ENCODE measurements around the gene SLC6A5.
A peak's percentile ranks its signal among the peaks of the same experiment; 100 is the strongest.

Gene SLC6A5

GRCh38 chr11:20597154-20597679 is 2.2 kb upstream of the SLC6A5 start:
- no peak for DNase-seq

- no peak for DNase-seq
Measured at GRCh38 chr11:20597680-20598484, 1.5 kb upstream of the SLC6A5 start.

- DNase-seq: no peak
Measured at GRCh38 chr11:20598492-20598891, 916 bp upstream of the SLC6A5 start.

GRCh38 chr11:20600020-20600346 is 575 bp downstream of the SLC6A5 start:
- no peak for DNase-seq

GRCh38 chr11:20600551-20600950 is 1.1 kb downstream of the SLC6A5 start:
- no peak for DNase-seq

GRCh38 chr11:20601221-20601914 is 2.0 kb downstream of the SLC6A5 start:
- DNase-seq: no peak

GRCh38 chr11:20604295-20604803 is 4.9 kb downstream of the SLC6A5 start:
- no peak for DNase-seq

- no peak for DNase-seq
Measured at GRCh38 chr11:20604864-20605601, 5.6 kb downstream of the SLC6A5 start.

- no peak for DNase-seq
Measured at GRCh38 chr11:20605602-20606091, 6.2 kb downstream of the SLC6A5 start.

GRCh38 chr11:20608934-20609333 is 9.5 kb downstream of the SLC6A5 start:
- no peak for DNase-seq

- DNase-seq: peak; percentile 60
Measured at GRCh38 chr11:20609727-20610707, 10.6 kb downstream of the SLC6A5 start.

- no peak for DNase-seq
Measured at GRCh38 chr11:20610825-20611224, 11.4 kb downstream of the SLC6A5 start.

GRCh38 chr11:20611445-20611844 is 12.0 kb downstream of the SLC6A5 start:
- DNase-seq: no peak

- DNase-seq: no peak
Measured at GRCh38 chr11:20611892-20612291, 12.5 kb downstream of the SLC6A5 start.

GRCh38 chr11:20612416-20612815 is 13.0 kb downstream of the SLC6A5 start:
- DNase-seq: no peak

GRCh38 chr11:20616920-20617319 is 17.5 kb downstream of the SLC6A5 start:
- no peak for DNase-seq

- DNase-seq: no peak
Measured at GRCh38 chr11:20617346-20618005, 18.1 kb downstream of the SLC6A5 start.

- DNase-seq: no peak
Measured at GRCh38 chr11:20618083-20618482, 18.7 kb downstream of the SLC6A5 start.

GRCh38 chr11:20620988-20621387 is 21.6 kb downstream of the SLC6A5 start:
- no peak for DNase-seq

GRCh38 chr11:20621679-20622078 is 22.3 kb downstream of the SLC6A5 start:
- DNase-seq: no peak

- no peak for DNase-seq
Measured at GRCh38 chr11:20623252-20623651, 23.8 kb downstream of the SLC6A5 start.

Measured in stimulated activated CD4-positive, alpha-beta T cell treated with anti-CD3 and anti-CD28 coated beads, Interleukin-1b, Interleukin-23, amount 100 ng/mL, for 48 hours (primary cell).